Measurements from ENCODE around the gene DIO3. TPM values are rescaled to one million over a fixed set of nuclear protein-coding genes. Genes with fewer than 3 reads are reported as not detected.

The DIO3 gene
- total and polyA plus RNA-seq, 2 of the 13 experiments (the other 11 are each of a cell fraction or from before 2014, with no cell fraction given): not detected

DNA sequence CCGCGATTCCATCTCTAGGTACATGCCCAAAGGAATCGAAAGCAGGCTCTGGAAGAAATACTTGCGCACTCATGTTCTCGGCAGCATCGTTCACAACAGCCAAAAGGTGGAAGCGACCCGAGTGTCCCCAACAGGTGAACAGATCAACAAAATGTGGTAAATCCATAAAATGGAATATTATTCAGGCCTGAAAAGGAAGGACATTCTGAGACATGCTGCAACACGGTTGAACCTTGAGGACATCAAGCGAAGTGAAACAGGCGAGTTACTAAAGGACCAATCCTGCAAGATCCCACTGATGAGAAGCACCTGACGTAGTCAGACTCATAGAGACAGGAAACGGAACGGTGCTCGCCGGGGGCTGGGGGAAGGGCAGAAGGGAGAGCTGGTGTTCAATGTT is 17.5 kb upstream of the DIO3 start:
- Histone ChIP-seq H3K9me3 (ENCODE audit: low read length) (no peaks in the 10 kb centered on the region), H3K79me2 (ENCODE audit: insufficient read depth, low read length) (no peaks in the 10 kb centered on the region), H3K27me3 (ENCODE audit: control insufficient read depth in 1 of 2, insufficient read depth in 2 of 2, low read length in 2 of 2) (peaks cover 6 to 7% of the 10 kb centered on the region in 2 experiments; a peak in 3 of 5 replicates), H3K4me3 (replicated peaks in 1 of 3; ENCODE audit: insufficient read depth in 1 of 3, low read depth in 2 of 3, low read length in 3 of 3) (no peak overlapping the region), H2AFZ (ENCODE audit: low read length) (no peak overlapping the region), H3K4me2 (ENCODE audit: low read depth, low read length) (no peak overlapping the region), H3K36me3 (replicated peaks in 1 of 2; ENCODE audit: control insufficient read depth in 1 of 2, insufficient read depth in 2 of 2, low read length in 2 of 2) (no peaks in the 10 kb centered on the region), H3K4me1 (ENCODE audit: insufficient read depth, low read length) (no peaks in the 10 kb centered on the region), H3K27ac (ENCODE audit: extremely low read length, insufficient read depth, low read length) (no peak overlapping the region), H4K20me1 (ENCODE audit: insufficient read depth, low read length) (no peaks in the 10 kb centered on the region), H3K9ac (ENCODE audit: insufficient read depth, low read depth, low read length) (no peak overlapping the region)
- in situ Hi-C loops (cut with HindIII; ENCODE audit: extremely low pct_ligation_motif_present, low pct_unique_long_range_greater_than_20kb): no loop called here
- ATAC-seq (no peak), DNase-seq (ENCODE audit: low spot score) (no peak), FAIRE-seq (no peak)
- WGBS (ENCODE audit: low lambda C conversion rate): 67% methylated on average over 16 of the region's 16 CpGs
- BruUV-seq (replicated peaks): no TSS peak
- CTCF ChIA-PET (ENCODE audit: low intra/inter-chr PET ratio, low total read pairs): no interaction called here
- intact Hi-C loops (cut with micrococcal nuclease; ENCODE audit: unreplicated experiment): no loop called here
- TF ChIP-seq YY1 (IDR thresholded peaks at IDR 0.05; ENCODE audit: insufficient read depth, insufficient replicate concordance, low read depth, low read length): no peak
- no peak for TF ChIP-seq HHEX (CRISPR knock-in tag; IDR thresholded peaks at IDR 0.05)
- POLR2A ChIA-PET: no interaction called here

DNA sequence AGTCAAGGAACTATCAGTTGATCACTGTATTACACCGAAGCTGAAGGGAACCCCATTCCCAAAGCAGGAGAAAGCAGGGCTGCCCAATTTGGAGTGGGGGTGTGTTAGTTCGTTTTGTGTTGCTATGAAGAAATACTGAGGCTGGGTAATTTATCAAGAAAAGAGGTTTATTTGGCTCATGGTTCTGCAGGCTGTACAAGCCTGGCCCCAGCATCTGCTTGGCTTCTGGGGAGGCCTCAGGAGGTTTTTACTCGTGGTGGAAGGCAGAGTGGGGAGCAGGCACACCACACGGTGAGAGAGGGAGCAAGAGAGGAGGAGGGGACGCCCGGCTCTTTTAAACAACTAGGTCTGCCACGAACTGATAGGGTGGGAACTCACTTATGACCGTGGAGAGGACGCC is 16.7 kb upstream of the DIO3 start:
- H3K4me3 ChIP-seq (replicated peaks in 1 of 3; ENCODE audit: insufficient read depth in 1 of 3, low read depth in 2 of 3, low read length in 3 of 3): no peak overlapping the region
- H4K20me1 ChIP-seq (ENCODE audit: insufficient read depth, low read length): no peaks in the 10 kb centered on the region
- ChIA-PET CTCF (ENCODE audit: low intra/inter-chr PET ratio, low total read pairs) (no interaction called here), POLR2A (no interaction called here)
- no peaks in the 10 kb centered on the region for H3K9me3 ChIP-seq (ENCODE audit: low read length)
- WGBS (ENCODE audit: low lambda C conversion rate): 18% methylated on average over 9 of the region's 9 CpGs
- H3K4me1 ChIP-seq (ENCODE audit: insufficient read depth, low read length): no peaks in the 10 kb centered on the region
- no TSS peak for BruUV-seq (replicated peaks)
- FAIRE-seq (no peak), DNase-seq (ENCODE audit: low spot score) (no peak), ATAC-seq (no peak)
- no peak overlapping the region for H3K27ac ChIP-seq (ENCODE audit: extremely low read length, insufficient read depth, low read length)
- no peak overlapping the region for H3K4me2 ChIP-seq (ENCODE audit: low read depth, low read length)
- in situ Hi-C loops (cut with HindIII; ENCODE audit: extremely low pct_ligation_motif_present, low pct_unique_long_range_greater_than_20kb): no loop called here
- intact Hi-C loops (cut with micrococcal nuclease; ENCODE audit: unreplicated experiment): no loop called here
- H3K27me3 ChIP-seq (ENCODE audit: control insufficient read depth in 1 of 2, insufficient read depth in 2 of 2, low read length in 2 of 2): peaks cover 6 to 7% of the 10 kb centered on the region in 2 experiments; a peak in 3 of 5 replicates
- H2AFZ ChIP-seq (ENCODE audit: low read length): no peak overlapping the region
- no peak overlapping the region for H3K9ac ChIP-seq (ENCODE audit: insufficient read depth, low read depth, low read length)
- H3K79me2 ChIP-seq (ENCODE audit: insufficient read depth, low read length): no peaks in the 10 kb centered on the region
- no peaks in the 10 kb centered on the region for H3K36me3 ChIP-seq (replicated peaks in 1 of 2; ENCODE audit: control insufficient read depth in 1 of 2, insufficient read depth in 2 of 2, low read length in 2 of 2)
- TF ChIP-seq ZNF326 (CRISPR knock-in tag; IDR thresholded peaks at IDR 0.05; ENCODE audit: borderline replicate concordance) (no peak), ZNF335 (CRISPR knock-in tag; IDR thresholded peaks at IDR 0.05) (no peak), ZSCAN9 (CRISPR knock-in tag; IDR thresholded peaks at IDR 0.05; ENCODE audit: borderline replicate concordance) (no peak), NR3C1 (CRISPR knock-in tag; IDR thresholded peaks at IDR 0.05) (no peak), ZSCAN20 (CRISPR knock-in tag; IDR thresholded peaks at IDR 0.05; ENCODE audit: borderline replicate concordance) (no peak), ZFP82 (CRISPR knock-in tag; IDR thresholded peaks at IDR 0.05; ENCODE audit: borderline replicate concordance) (no peak), RBM22 (optimal IDR thresholded peaks at IDR 0.05; ENCODE audit: low read length) (no peak), SNAPC2 (CRISPR knock-in tag; IDR thresholded peaks at IDR 0.05) (no peak), ZFP1 (CRISPR knock-in tag; IDR thresholded peaks at IDR 0.05) (no peak), KDM3A (CRISPR knock-in tag; IDR thresholded peaks at IDR 0.05; ENCODE audit: low read depth) (no peak)
- TF ChIP-seq, protein P1, sequence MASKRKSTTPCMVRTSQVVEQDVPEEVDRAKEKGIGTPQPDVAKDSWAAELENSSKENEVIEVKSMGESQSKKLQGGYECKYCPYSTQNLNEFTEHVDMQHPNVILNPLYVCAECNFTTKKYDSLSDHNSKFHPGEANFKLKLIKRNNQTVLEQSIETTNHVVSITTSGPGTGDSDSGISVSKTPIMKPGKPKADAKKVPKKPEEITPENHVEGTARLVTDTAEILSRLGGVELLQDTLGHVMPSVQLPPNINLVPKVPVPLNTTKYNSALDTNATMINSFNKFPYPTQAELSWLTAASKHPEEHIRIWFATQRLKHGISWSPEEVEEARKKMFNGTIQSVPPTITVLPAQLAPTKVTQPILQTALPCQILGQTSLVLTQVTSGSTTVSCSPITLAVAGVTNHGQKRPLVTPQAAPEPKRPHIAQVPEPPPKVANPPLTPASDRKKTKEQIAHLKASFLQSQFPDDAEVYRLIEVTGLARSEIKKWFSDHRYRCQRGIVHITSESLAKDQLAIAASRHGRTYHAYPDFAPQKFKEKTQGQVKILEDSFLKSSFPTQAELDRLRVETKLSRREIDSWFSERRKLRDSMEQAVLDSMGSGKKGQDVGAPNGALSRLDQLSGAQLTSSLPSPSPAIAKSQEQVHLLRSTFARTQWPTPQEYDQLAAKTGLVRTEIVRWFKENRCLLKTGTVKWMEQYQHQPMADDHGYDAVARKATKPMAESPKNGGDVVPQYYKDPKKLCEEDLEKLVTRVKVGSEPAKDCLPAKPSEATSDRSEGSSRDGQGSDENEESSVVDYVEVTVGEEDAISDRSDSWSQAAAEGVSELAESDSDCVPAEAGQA (IDR thresholded peaks at IDR 0.05; ENCODE audit: low read depth): no peak
- TF ChIP-seq, protein P1 (CRISPR knock-in tag; IDR thresholded peaks at IDR 0.05; ENCODE audit: borderline replicate concordance): no peak
- TF ChIP-seq, protein P2, sequence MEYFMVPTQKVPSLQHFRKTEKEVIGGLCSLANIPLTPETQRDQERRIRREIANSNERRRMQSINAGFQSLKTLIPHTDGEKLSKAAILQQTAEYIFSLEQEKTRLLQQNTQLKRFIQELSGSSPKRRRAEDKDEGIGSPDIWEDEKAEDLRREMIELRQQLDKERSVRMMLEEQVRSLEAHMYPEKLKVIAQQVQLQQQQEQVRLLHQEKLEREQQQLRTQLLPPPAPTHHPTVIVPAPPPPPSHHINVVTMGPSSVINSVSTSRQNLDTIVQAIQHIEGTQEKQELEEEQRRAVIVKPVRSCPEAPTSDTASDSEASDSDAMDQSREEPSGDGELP (IDR thresholded peaks at IDR 0.05; ENCODE audit: borderline replicate concordance, low read depth): no peak
